NCI-H69 (cell line): ENCODE results near the gene SFXN5.

Experiments
- DNase-seq: peaks from one replicate; lab custom pipeline; 2025; lab: John Stamatoyannopoulos, UW

Gene SFXN5

GRCh38 chr2:73043929-73044832 lies 27.3 kb downstream of the SFXN5 start:
- DNase-seq = no peak

GRCh38 chr2:73043276-73043675 lies 28.2 kb downstream of the SFXN5 start:
- DNase-seq = no peak

DNA sequence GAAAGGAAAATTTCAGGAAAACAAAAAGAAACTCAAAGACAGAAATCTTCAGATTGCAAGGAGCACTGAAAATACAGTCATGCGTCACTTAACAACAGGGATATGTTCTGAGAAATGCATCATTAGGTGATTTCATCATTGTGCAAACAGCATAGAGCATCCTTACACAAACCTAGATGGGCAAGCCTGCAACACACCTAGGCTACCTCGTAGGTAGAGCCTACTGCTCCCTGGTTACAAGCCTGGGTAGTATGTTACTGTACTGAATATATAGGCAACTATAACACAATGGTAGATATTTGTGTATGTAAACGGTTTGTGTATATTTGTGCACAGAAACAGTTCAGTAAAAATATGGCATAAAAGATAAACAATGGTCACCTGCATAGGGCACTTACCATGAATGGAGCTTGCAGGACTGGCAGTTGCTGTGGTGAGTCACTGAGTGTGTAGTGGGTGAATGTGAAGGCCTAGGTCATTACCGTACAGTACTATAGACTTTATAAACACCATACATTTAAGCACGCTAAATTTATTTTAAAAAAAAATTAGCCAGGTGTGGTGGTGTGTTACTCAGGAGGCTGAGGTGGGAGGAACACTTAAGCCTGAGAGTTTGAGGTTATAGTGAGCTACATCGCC lies 33.4 kb downstream of the SFXN5 start:
- no peak for DNase-seq

GRCh38 chr2:73036766-73037165 lies 34.7 kb downstream of the SFXN5 start:
- DNase-seq = no peak

- DNase-seq = peak; percentile 36
Observed at GRCh38 chr2:73035899-73036711, 35.4 kb downstream of the SFXN5 start.

GRCh38 chr2:73034661-73035375 lies 36.7 kb downstream of the SFXN5 start:
- no peak for DNase-seq

DNA sequence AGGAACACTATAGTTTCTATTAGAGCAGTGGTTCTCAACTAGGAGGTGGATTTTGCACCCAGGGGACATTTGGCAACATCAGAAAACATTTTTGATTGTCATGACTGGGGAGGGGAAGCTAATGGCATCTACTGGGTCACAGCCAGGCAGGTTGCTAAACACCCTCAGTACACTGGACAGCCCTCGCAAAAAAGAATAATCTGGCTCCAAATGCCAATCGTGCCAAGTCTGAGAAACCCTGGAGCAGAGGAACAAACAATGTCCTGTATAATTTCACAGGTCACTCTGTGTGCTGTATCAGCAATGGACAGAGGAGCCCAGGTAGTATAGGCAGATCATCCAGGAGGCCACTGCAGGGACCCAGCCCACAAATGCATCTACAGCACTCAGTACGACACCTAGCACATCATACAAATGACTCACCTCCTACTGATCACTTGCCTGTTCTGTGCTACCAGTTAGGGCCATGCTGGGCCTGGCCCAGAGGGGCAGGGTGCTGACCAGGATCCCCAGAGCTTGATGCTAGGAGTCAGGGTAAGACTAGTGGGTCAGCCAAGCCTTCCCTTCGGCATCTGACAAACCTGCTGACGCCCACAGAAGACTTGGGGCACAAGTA lies 37.6 kb downstream of the SFXN5 start:
- DNase-seq = no peak

DNA sequence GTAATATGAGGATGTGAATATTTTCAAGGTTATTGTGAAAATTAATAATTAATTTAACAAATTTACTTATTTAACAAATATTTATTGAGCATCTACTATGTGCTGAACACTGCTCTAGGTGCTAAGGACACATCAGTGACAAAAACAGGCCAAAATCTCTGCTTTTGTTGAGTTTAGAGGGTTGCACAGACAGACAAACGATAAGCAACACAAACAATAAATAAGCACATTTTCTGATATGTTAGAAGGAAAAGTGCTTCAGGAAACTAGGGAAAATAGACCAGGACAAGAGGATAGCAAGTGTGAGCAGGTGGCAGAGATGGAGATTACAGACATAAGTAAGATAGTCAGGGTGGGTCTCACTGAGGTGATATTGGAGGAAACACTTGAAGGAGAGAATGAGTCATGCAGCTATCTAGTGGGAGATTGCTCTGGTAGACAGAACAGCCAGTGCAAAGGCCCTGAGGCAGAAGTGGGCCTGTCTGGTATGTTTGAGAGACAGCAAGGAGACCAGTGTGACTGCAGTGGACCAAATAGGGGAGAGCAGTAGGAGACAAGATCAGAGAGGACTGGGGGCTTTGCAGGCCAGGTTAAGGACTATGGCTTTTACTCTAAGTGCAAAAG lies 38.3 kb downstream of the SFXN5 start:
- no peak for DNase-seq

DNA sequence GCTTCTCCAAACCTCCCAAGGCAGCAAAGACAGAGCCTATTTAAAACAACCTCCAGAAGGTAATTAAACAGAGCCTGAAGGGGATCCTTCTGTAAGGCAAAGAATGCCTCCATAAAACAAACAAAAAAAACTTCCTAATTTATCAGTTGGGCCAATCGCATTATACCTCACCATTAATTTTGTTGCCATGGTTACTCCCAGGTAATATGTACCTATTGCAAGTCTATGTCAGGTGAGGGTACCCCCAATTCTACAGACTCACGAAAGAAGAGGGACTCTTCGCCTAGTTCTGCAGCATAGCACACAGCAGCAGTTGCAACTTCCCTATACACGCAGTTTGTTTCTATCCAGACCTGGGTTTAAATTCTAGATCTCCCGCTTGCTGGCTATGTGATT lies 38.8 kb downstream of the SFXN5 start:
- DNase-seq = no peak

GRCh38 chr2:73031725-73032701 lies 39.5 kb downstream of the SFXN5 start:
- no peak for DNase-seq

GRCh38 chr2:73031095-73031678 lies 40.3 kb downstream of the SFXN5 start:
- DNase-seq = no peak

DNA sequence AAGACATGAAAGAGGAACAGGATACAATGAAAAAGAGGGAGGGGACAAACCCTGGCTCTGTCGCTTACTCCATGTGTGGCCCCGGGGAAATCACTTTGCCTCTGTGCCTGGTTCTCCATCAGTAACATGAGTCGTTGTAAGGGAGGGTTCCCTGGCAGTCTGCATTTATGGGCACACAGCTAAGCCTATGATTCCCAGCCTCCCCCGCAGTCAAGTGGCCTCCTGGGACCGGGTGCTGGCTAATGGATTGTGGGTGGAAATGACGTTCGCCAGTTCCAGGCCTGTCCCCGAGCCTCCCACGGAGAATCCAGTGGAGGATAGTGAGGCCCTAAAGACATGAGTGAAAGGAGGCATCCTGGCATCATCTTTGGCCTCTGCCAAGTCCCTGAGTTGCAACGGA lies 42.7 kb downstream of the SFXN5 start:
- DNase-seq = peak; percentile 17

- DNase-seq = no peak
Observed at GRCh38 chr2:73027340-73027739, 44.2 kb downstream of the SFXN5 start.

DNA sequence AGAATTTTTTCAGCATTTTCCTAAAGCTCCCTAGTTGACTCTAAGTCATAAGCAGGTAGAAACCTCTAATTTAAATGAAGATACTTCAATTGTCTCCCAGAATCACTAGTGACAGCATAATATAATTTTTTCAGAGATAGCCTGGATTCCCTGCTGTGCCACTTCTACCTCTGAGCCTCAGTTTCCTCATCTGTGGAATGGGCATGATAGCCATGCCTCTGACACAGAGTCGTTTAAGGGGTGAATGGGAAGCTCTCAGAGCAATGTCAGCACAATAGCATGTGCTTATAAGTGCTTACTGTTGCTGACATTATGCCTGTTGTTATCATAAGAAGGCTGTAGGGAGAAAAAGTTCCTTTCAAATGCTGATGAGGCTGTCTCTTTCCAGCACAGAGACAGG lies 48.0 kb downstream of the SFXN5 start:
- DNase-seq = no peak

- DNase-seq = no peak
Observed at GRCh38 chr2:73022024-73022568, 49.4 kb downstream of the SFXN5 start.

- no peak for DNase-seq
Observed at GRCh38 chr2:73021371-73022010, 50.0 kb downstream of the SFXN5 start.

DNA sequence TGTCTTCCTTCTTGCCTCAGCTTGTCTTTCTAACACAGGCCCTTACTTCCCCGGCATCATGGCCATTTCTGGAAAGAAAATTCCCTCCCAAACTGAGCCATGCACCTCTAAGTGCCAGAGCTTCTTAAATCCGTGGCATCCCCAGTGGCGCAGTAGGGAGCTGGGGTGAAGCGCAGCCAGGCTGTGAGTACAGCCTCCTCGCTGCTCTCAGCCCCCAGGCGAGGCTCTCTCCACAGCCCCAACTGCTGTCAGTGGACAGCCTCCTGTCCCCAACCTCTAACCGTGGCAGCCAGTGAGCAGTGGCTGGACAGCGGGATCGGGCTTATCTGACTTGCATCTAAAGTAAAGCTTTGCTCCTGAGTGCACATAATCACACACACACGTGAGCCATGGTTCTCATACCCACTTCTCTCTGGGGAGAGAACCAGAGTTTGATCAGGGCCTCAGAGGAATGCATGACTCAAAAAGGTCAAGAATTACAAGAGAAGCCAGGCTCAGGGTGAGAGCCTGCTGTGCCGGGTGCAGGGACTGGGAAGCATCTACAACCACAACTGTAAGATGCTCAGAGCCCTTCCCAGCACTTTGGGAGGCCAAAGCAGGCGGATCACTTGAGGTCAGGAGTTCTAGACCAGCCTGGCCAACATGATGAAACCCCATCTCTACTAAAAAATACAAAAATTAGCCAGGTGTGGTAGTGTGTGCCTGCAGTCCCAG lies 50.7 kb downstream of the SFXN5 start:
- no peak for DNase-seq

- no peak for DNase-seq
Observed at GRCh38 chr2:73020306-73020656, 51.2 kb downstream of the SFXN5 start.
